Neutrophil (primary cell): Measurements from ENCODE around the gene NRG2.

ENCODE experiments used
- H3K27ac ChIP-seq: fragments of 200-600 bp; sonication (generic); 2 replicates; pipeline ENCODE4 v1.5.1; 2016; ENCODE audit warnings: mild to moderate bottlenecking, moderate library complexity
- H3K27me3 ChIP-seq: fragments of 200-600 bp; sonication (generic); 2 replicates; pipeline ENCODE4 v1.6.0; 2016; ENCODE audit warnings: mild to moderate bottlenecking
- H3K36me3 ChIP-seq: fragments of 200-600 bp; sonication (generic); 2 replicates; pipeline ENCODE4 v1.5.1; 2017
- H3K4me1 ChIP-seq, 2 experiments: fragments of 200-600 bp in 1 of 2; sonication (generic) in 1 of 2; 1 replicate in 1 of 2; 2 replicates in 1 of 2; pipeline versions ENCODE4 v1.5.1 to v1.6.1; 2013 to 2016; ENCODE audit warnings: low read depth in 1 of 2, low read length in 1 of 2, mild to moderate bottlenecking in 1 of 2, moderate library complexity in 1 of 2; ENCODE audit not compliant: control insufficient read depth in 1 of 2, insufficient read depth in 1 of 2
- H3K4me3 ChIP-seq, 2 experiments: fragments of 200-600 bp in 1 of 2; sonication (generic) in 1 of 2; 1 replicate in 1 of 2; 2 replicates in 1 of 2; pipeline ENCODE4 v1.5.1; 2013 to 2016; ENCODE audit warnings: low read depth in 1 of 2, low read length in 1 of 2, mild to moderate bottlenecking in 1 of 2, moderate library complexity in 1 of 2
- H3K9me3 ChIP-seq: fragments of 200-600 bp; sonication (generic); 2 replicates; pipeline ENCODE4 v1.5.1; 2016
- TF ChIP-seq, protein P1 (sequence below): fragments of 200-600 bp; sonication (generic); IDR thresholded peaks from 2 replicates; pipeline ENCODE4 v1.5.1; 2016; ENCODE audit warnings: antibody characterized with exemption

NRG2 gene

DNA sequence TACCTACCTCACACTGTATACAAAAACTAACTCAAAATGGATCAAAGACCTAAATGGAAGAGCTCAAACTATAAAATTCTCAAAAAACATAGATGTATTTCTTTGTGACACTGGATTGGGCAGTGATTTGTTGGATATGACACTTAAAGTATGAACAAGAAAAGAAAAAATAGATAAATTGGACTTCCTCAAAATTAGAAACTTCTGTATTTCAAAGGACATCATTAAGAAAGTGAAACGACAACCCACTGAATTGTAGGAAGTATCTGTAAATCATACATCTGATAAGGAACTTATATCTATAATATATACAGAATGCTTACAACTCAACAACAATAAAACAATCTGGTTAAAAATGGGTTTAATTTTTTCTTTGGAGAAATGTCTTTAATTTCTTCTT lies 96.7 kb downstream of the NRG2 start:
- Histone ChIP-seq H3K27me3 (peaks cover 39% of the 10 kb centered on the region), H3K36me3 (no peaks in the 10 kb centered on the region), H3K4me3 (no peak overlapping the region), H3K4me1 (peaks cover 0 to 4% of the 10 kb centered on the region in 2 experiments), H3K27ac (peak overlapping the region; percentile 58), H3K9me3 (no peaks in the 10 kb centered on the region)
- TF ChIP-seq, protein P1, sequence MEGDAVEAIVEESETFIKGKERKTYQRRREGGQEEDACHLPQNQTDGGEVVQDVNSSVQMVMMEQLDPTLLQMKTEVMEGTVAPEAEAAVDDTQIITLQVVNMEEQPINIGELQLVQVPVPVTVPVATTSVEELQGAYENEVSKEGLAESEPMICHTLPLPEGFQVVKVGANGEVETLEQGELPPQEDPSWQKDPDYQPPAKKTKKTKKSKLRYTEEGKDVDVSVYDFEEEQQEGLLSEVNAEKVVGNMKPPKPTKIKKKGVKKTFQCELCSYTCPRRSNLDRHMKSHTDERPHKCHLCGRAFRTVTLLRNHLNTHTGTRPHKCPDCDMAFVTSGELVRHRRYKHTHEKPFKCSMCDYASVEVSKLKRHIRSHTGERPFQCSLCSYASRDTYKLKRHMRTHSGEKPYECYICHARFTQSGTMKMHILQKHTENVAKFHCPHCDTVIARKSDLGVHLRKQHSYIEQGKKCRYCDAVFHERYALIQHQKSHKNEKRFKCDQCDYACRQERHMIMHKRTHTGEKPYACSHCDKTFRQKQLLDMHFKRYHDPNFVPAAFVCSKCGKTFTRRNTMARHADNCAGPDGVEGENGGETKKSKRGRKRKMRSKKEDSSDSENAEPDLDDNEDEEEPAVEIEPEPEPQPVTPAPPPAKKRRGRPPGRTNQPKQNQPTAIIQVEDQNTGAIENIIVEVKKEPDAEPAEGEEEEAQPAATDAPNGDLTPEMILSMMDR: no peak

DNA sequence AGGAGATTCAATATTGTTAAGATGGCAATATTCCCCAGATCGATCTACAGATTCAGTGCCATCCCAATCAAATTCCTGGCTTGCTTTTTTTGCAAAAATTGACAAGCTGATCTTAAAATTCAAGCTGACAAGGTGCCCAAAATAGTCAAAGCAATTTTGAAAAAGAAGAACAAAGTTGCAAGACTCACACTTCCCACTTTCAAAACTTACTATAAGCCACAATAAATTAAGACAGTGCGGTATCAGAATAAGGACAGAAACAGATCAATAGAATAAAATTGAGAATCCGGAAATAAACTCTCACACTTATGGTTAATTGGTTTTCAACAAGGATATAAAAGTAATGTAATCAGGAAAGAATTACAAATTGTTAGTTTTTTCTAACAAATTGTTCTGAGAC lies 97.1 kb downstream of the NRG2 start:
- TF ChIP-seq, protein P1: no peak
- Histone ChIP-seq H3K27me3 (peaks cover 43% of the 10 kb centered on the region), H3K4me1 (peaks cover 0 to 4% of the 10 kb centered on the region in 2 experiments), H3K4me3 (no peak overlapping the region), H3K36me3 (no peaks in the 10 kb centered on the region), H3K27ac (peak overlapping the region; percentile 58), H3K9me3 (no peaks in the 10 kb centered on the region)

DNA sequence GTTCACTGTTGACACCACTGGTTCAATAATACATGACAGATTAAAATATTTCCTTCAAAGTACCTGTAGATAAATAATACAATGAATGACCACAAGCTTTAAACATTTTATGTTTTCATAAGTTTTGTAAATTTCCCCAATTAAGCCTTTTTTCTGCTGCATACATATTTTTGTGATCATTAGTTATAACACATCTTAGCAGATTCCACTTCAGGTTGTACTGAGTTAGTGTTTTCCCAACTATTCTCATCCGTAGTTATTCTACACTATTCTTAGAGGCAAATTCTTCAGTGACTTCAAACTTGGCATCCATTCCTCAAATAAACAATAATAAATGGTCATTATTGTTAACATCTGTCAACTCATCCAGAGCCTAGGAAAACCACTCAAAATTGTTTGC lies 100.9 kb downstream of the NRG2 start:
- H3K36me3 ChIP-seq: no peaks in the 10 kb centered on the region
- peaks cover 0 to 4% of the 10 kb centered on the region in 2 experiments for H3K4me1 ChIP-seq
- H3K9me3 ChIP-seq: no peaks in the 10 kb centered on the region
- H3K4me3 ChIP-seq: no peak overlapping the region
- TF ChIP-seq, protein P1: no peak
- H3K27ac ChIP-seq: no peak overlapping the region
- peaks cover 55% of the 10 kb centered on the region for H3K27me3 ChIP-seq

DNA sequence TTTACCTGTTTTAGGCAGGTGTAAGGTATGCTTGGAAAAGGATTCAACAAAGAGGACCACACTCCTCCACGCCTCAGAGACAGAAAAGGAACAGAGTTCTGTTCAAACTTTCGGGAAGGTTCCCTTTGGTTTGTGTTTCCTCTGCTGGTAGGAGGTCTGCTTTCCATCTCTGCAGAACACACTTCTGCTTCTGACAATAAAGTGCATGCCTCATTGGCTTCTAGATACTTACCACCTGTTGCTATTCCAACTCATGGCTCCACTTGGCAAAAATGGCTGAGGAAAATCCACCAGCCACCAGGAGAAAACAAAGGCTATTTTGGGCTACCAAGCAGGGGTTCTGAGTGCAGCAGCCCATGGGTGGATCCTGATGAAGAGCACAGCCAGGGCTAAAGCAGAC lies 112.7 kb downstream of the NRG2 start:
- no peaks in the 10 kb centered on the region for H3K9me3 ChIP-seq
- no peaks in the 10 kb centered on the region for H3K36me3 ChIP-seq
- no peaks in the 10 kb centered on the region for H3K4me1 ChIP-seq
- H3K27ac ChIP-seq: no peak overlapping the region
- H3K27me3 ChIP-seq: peaks cover 47% of the 10 kb centered on the region
- TF ChIP-seq, protein P1: no peak
- H3K4me3 ChIP-seq: no peak overlapping the region

DNA sequence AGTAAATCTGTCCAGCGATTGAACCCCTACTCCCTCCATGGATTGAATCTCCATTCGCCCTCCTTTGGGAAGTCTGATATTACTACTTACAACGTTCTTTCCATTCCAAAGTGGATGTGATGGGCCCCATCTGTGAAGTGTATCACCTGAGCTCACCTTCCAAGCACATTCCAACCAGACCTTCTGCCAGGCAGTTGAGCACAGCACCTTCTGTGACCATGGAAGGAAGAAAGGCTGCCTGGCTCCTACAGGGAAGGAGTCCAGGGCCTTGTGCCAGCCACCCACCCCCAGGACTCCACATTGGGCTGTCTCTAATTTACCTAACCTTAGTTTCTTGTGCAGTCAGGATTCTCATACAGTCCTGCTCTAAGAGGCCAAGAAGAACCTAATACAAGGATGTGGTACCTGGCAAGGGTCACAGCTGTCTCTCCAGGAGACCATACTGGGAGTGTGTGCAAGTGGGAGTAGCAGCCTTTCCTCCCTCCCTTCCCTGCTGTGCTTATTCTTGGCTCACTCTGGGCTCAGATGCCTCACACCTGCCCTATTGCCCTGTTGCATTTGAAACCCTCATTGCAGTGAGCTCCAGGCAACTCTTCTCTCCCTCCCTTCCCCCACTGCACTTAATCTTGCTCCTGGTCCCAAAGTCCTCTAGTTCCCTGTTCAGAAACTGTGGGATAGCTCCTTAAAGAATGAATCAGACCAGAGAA lies 116.1 kb downstream of the NRG2 start:
- H3K27me3 ChIP-seq: peaks cover 55% of the 10 kb centered on the region
- TF ChIP-seq, protein P1: no peak
- no peaks in the 10 kb centered on the region for H3K36me3 ChIP-seq
- H3K9me3 ChIP-seq: no peaks in the 10 kb centered on the region
- no peaks in the 10 kb centered on the region for H3K4me1 ChIP-seq
- no peak overlapping the region for H3K27ac ChIP-seq
- no peak overlapping the region for H3K4me3 ChIP-seq
